ACC112 (cell line): ENCODE data around the gene POM121.
"Not testable (repeated sequence)": the region's sequence is repeated elsewhere in the genome, so short reads cannot be mapped to it uniquely, and the experiment has no call there.

ENCODE experiments used
- H2AFZ ChIP-seq: fragments of 200-600 bp; sonication (generic); one replicate; pipeline ENCODE4 v1.6.0; 2017; ENCODE audit warnings: antibody characterized with exemption, low read length; ENCODE audit not compliant: unreplicated experiment
- H3K27ac ChIP-seq: fragments of 200-600 bp; sonication (generic); 2 replicates; pipeline ENCODE4 v1.5.1; 2014; ENCODE audit warnings: low read depth, mild to moderate bottlenecking, antibody characterized with exemption, low read length, moderate library complexity
- H3K27me3 ChIP-seq: fragments of 200-600 bp; sonication (generic); 2 replicates; pipeline ENCODE4 v1.6.1; 2014; ENCODE audit warnings: mild to moderate bottlenecking, antibody characterized with exemption, low read length, moderate library complexity, mixed read lengths; ENCODE audit not compliant: insufficient read depth
- H3K36me3 ChIP-seq: fragments of 200-600 bp; sonication (generic); 2 replicates; pipeline ENCODE4 v1.6.1; 2016; ENCODE audit warnings: mild to moderate bottlenecking, antibody characterized with exemption, low read length, moderate library complexity, mixed read lengths; ENCODE audit not compliant: insufficient read depth
- H3K4me1 ChIP-seq: fragments of 200-600 bp; sonication (generic); one replicate; pipeline ENCODE4 v1.6.1; 2016; ENCODE audit warnings: low read length, mixed read lengths; ENCODE audit not compliant: insufficient read depth, unreplicated experiment, control insufficient read depth
- H3K4me3 ChIP-seq: fragments of 200-600 bp; sonication (generic); 2 replicates; pipeline ENCODE4 v1.5.1; 2014; ENCODE audit warnings: mild to moderate bottlenecking, low read depth, low read length
- H3K79me2 ChIP-seq: fragments of 200-600 bp; sonication (generic); one replicate; pipeline ENCODE4 v1.6.0; 2016; ENCODE audit warnings: low read length; ENCODE audit not compliant: control insufficient read depth, unreplicated experiment, insufficient read depth

POM121 gene

GRCh38 chr7:72949686-72950085 is 24.8 kb downstream of the POM121 start:
- not testable (repeated sequence) for H3K4me1 ChIP-seq, H2AFZ ChIP-seq, H3K4me3 ChIP-seq, H3K27ac ChIP-seq, H3K27me3 ChIP-seq, H3K36me3 ChIP-seq, H3K79me2 ChIP-seq

- H2AFZ ChIP-seq, H3K36me3 ChIP-seq, H3K4me3 ChIP-seq: not testable (repeated sequence)
These were observed 25.5 kb downstream of the POM121 start for GRCh38 chr7:72950432-72950831.

GRCh38 chr7:72953901-72954562 is 29.1 kb downstream of the POM121 start:
- not testable (repeated sequence) for H3K27ac ChIP-seq, H2AFZ ChIP-seq, H3K4me1 ChIP-seq, H3K27me3 ChIP-seq, H3K36me3 ChIP-seq, H3K79me2 ChIP-seq
- H3K4me3 ChIP-seq, result peak overlapping the region; percentile 57; the same call in 1 of the 2 replicates

More at GRCh38 chr7:72950432-72950831, 25.5 kb downstream of the POM121 start:
- H3K79me2 ChIP-seq, H3K4me1 ChIP-seq, H3K27me3 ChIP-seq, H3K27ac ChIP-seq: not testable (repeated sequence)

- not testable (repeated sequence) for H3K4me1 ChIP-seq, H3K27me3 ChIP-seq, H3K36me3 ChIP-seq, H3K4me3 ChIP-seq, H3K27ac ChIP-seq, H3K79me2 ChIP-seq, H2AFZ ChIP-seq
These were observed 29.8 kb downstream of the POM121 start for GRCh38 chr7:72954563-72955198.

- not testable (repeated sequence) for H3K4me1 ChIP-seq, H3K79me2 ChIP-seq, H3K36me3 ChIP-seq, H2AFZ ChIP-seq, H3K27me3 ChIP-seq, H3K27ac ChIP-seq, H3K4me3 ChIP-seq
These were observed 35.1 kb downstream of the POM121 start for GRCh38 chr7:72960029-72960428.

- H3K4me1 ChIP-seq, H3K27ac ChIP-seq, H3K27me3 ChIP-seq, H3K36me3 ChIP-seq, H3K79me2 ChIP-seq, H2AFZ ChIP-seq, H3K4me3 ChIP-seq: not testable (repeated sequence)
These were observed 35.9 kb downstream of the POM121 start for GRCh38 chr7:72960626-72961345.

GRCh38 chr7:72961346-72961650 is 36.4 kb downstream of the POM121 start:
- H3K4me1 ChIP-seq, H2AFZ ChIP-seq, H3K27me3 ChIP-seq, H3K4me3 ChIP-seq, H3K27ac ChIP-seq, H3K36me3 ChIP-seq, H3K79me2 ChIP-seq: not testable (repeated sequence)

- not testable (repeated sequence) for H3K27ac ChIP-seq, H2AFZ ChIP-seq, H3K79me2 ChIP-seq, H3K36me3 ChIP-seq, H3K4me3 ChIP-seq, H3K4me1 ChIP-seq, H3K27me3 ChIP-seq
These were observed 38.2 kb downstream of the POM121 start for GRCh38 chr7:72963056-72963455.

GRCh38 chr7:72965186-72965975 is 40.5 kb downstream of the POM121 start:
- H3K79me2 ChIP-seq, H3K27ac ChIP-seq, H2AFZ ChIP-seq, H3K4me3 ChIP-seq, H3K27me3 ChIP-seq, H3K4me1 ChIP-seq, H3K36me3 ChIP-seq: not testable (repeated sequence)

- H3K27ac ChIP-seq, H2AFZ ChIP-seq, H3K4me1 ChIP-seq, H3K27me3 ChIP-seq, H3K36me3 ChIP-seq, H3K79me2 ChIP-seq, H3K4me3 ChIP-seq: not testable (repeated sequence)
These were observed 42.0 kb downstream of the POM121 start for GRCh38 chr7:72966892-72967291.
